GM21786 (cell line): ENCODE data around the gene B3GNT8.
"Not testable (repeated sequence)": the region's sequence is repeated elsewhere in the genome, so short reads cannot be mapped to it uniquely, and the experiment has no call there.

Experiments used
- ATAC-seq: cut with Tn5 transposase; IDR thresholded peaks from one replicate; pipeline ENCODE4 v1.9.1; 2021; ENCODE audit not compliant: unreplicated experiment

B3GNT8 gene

GRCh38 chr19:41426952-41427646 is at the start of gene B3GNT8:
Gene B3GNT8, minus strand, starts transcription at chr19:41427374. Its CDS starts 596 bp downstream, at chr19:41426778.
- no peak for ATAC-seq

GRCh38 chr19:41476583-41476982 is 49.4 kb upstream of the B3GNT8 start:
- ATAC-seq: no peak

- not testable (repeated sequence) for ATAC-seq
Measured at GRCh38 chr19:41463257-41464256, 36.4 kb upstream of the B3GNT8 start.

- ATAC-seq: no peak
Measured at GRCh38 chr19:41462497-41462896, 35.3 kb upstream of the B3GNT8 start.

- peak; percentile 64 for ATAC-seq
Measured at GRCh38 chr19:41457241-41457640, 30.1 kb upstream of the B3GNT8 start.

- no peak for ATAC-seq
Measured at GRCh38 chr19:41456342-41456918, 29.3 kb upstream of the B3GNT8 start.

GRCh38 chr19:41455936-41456335 is 28.8 kb upstream of the B3GNT8 start:
- ATAC-seq: no peak

- no peak for ATAC-seq
Measured at GRCh38 chr19:41452584-41453275, 25.6 kb upstream of the B3GNT8 start.

- no peak for ATAC-seq
Measured at GRCh38 chr19:41449865-41450178, 22.6 kb upstream of the B3GNT8 start.

GRCh38 chr19:41449079-41449864 is 22.1 kb upstream of the B3GNT8 start:
- ATAC-seq: no peak

GRCh38 chr19:41447732-41448332 is 20.7 kb upstream of the B3GNT8 start:
- ATAC-seq: no peak

- no peak for ATAC-seq
Measured at GRCh38 chr19:41445575-41445974, 18.4 kb upstream of the B3GNT8 start.

- no peak for ATAC-seq
Measured at GRCh38 chr19:41443813-41444455, 16.8 kb upstream of the B3GNT8 start.

- no peak for ATAC-seq
Measured at GRCh38 chr19:41442473-41443355, 15.5 kb upstream of the B3GNT8 start, which contains the start of gene ERICH4. Gene ERICH4, plus strand, starts transcription at chr19:41443156. Its CDS starts 14 bp downstream, at chr19:41443170.

- ATAC-seq: no peak
Measured at GRCh38 chr19:41441321-41441945, 14.3 kb upstream of the B3GNT8 start.

GRCh38 chr19:41439441-41440222 is 12.5 kb upstream of the B3GNT8 start, which contains the start of gene DMAC2:
Gene DMAC2, minus strand, starts transcription at chr19:41439912. Its CDS starts 13 bp downstream, at chr19:41439899.
- peak; percentile 90 for ATAC-seq
